Ureter (tissue), 1 donor: ENCODE measurements around the gene HJURP. TPM values are rescaled to one million over a fixed set of nuclear protein-coding genes. Genes with fewer than 3 reads are reported as not detected.
"Not testable (repeated sequence)": the region's sequence is repeated elsewhere in the genome, so short reads cannot be mapped to it uniquely, and the experiment has no call there.

ENCODE experiments used
- DNase-seq: peaks from one replicate; pipeline ENCODE4 v3.0.0-alpha.2; 2020; ENCODE audit warnings: low spot score
- total RNA-seq: library from RNA; stranded (reverse); gene quantifications from one replicate; pipeline ENCODE4 v1.2.4, GENCODE V29; 2023
- donor health status: DM: yes; HTN: yes; CAD: no.

Gene HJURP, protein sequence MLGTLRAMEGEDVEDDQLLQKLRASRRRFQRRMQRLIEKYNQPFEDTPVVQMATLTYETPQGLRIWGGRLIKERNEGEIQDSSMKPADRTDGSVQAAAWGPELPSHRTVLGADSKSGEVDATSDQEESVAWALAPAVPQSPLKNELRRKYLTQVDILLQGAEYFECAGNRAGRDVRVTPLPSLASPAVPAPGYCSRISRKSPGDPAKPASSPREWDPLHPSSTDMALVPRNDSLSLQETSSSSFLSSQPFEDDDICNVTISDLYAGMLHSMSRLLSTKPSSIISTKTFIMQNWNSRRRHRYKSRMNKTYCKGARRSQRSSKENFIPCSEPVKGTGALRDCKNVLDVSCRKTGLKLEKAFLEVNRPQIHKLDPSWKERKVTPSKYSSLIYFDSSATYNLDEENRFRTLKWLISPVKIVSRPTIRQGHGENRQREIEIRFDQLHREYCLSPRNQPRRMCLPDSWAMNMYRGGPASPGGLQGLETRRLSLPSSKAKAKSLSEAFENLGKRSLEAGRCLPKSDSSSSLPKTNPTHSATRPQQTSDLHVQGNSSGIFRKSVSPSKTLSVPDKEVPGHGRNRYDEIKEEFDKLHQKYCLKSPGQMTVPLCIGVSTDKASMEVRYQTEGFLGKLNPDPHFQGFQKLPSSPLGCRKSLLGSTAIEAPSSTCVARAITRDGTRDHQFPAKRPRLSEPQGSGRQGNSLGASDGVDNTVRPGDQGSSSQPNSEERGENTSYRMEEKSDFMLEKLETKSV
- 0.31 TPM for total RNA-seq

DNA sequence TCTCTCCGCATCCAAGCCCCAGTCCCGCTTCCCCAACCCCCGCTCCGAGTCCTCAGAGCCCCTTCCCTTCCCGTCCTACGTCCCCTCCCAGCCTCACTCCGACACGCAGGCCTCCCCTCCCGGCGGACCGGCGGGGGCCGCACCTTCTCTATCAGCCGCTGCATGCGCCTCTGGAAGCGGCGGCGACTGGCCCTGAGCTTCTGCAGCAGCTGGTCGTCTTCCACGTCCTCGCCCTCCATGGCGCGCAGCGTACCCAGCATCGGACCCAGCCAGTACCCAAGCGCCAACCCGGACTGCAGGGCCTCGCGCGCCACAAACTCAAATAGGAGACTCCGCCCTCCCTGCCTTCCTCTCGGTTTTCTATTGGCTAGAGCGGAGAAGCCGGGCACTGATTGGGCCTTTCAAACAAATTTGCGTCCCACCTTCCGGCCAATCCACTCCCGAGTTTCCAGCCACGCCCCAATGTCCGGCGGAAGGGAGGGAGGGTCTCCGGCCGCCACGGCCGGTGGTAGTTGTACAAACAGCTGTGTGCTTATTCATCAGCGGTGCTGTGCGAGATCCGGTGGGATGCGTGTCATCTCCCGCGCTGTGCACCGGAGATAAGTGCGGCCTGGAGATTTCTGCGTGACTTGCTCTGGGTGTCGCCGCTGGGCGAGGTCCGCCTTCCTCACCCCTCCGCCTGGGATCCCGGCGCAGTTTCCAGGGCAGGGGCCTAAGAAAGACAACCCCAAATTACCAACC, at the start of gene HJURP:
HJURP (minus strand) TSS at position 295 of the 741 bp plus-strand sequence; CDS start at position 260, 35 bp downstream.
- DNase-seq: peak; percentile 95

GRCh38 chr2:233901884-233902283, 47.5 kb upstream of the HJURP start:
- DNase-seq: no peak

DNA sequence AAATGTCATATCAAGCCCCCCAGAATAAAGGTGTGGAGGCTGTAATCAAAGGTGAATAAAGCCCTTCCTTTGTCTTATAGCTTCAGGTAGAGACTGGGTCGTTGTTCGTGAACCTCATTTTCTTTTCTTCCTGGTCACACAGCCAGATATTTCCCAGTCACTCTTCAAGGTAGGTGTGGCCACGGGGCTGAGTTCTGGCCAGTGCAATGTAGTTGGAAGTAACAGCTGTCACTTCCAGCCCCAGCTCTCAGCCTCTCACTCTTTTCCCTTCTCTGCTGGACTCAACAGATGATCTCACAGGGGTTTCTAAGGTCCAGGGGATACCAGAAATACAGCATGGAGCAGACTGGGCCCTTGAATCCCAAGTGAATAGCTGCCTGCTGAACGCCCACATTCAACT, 47.0 kb upstream of the HJURP start:
- no peak for DNase-seq

DNA sequence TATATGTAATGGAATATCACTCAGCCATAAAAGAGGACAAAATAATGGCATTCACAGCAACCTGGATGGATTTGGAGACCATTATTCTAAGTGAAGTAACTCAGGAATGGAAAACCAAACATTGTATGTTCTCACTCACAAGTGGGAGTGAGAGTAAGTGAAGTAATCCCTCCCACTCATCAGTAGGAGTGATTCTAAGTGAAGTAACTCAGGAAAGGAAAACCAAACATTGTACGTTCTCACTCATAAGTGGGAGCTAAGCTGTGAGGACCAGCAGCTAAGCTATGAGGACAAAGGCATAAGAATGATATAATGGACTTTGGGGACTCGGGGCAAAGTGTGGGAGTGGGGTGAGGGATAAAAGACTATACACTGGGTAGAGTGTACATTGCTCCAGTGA, 41.9 kb upstream of the HJURP start:
- DNase-seq: not testable (repeated sequence)

- DNase-seq: no peak
These were observed 38.5 kb upstream of the HJURP start for GRCh38 chr2:233892793-233893192.

- DNase-seq: no peak
These were observed 28.0 kb upstream of the HJURP start for GRCh38 chr2:233882353-233882752.

DNA sequence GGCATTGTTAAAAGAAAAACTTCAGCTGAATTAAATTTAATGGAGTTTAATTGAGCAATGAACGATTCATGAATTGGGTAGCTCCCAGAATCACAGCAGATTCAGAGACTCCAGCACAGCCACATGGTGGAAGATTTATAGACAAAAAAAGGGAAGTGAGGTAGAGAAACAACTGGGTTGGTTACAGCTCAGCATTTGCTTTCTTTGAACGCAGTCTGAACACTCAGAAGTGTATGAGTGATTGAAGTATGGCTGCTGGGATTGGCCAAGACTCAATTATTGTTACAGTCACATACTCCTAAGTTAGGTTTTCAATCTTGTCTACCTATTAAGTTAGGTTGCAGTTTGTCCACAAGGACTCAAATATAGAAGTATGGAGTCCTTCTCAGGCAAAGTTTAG, 17.8 kb upstream of the HJURP start:
- DNase-seq: not testable (repeated sequence)

DNA sequence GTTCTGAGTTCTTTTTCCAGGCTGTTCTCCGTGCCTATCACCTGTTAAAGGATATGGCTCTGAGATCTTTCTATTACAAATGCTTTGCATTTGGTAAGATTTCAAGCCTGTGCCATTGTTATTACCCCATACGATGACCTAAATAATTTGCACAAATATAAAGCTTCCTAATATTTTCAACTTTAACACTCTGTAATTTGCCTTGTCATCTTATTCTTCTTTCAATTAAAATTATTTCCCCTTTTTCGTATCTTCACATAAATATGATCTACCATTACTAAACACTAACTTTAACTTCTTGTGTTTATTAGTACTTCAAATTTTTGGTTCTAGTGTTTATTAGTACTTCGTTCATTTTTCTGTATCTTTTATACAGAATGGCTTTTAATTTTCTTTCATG, 17.1 kb upstream of the HJURP start:
- no peak for DNase-seq

DNA sequence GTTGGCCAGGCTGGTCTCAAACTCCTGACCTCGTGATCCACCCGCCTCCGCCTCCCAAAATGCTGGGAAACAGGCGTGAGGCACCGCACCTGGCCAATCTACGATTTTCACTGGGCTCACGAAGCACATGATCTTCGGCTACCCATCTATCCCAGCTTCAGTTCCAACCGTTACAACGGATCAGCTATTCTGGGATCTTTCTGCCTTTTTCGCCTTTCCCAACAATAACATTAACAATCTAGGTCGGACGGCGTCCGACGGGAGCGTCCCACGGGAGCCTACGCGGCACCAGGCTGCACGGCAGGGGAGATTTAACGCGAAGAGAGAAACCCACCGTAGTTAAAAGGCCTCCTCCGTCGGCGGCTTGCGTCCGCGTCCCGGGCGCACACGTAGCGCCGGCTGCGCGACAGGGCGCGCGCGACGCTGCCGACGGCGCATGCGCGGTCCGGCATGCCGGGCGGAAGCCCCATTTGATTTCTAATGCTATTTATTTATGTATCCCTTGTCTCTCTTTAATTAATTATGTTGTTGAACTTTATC, 13.7 kb upstream of the HJURP start, which contains the start of gene MSL3B:
MSL3B (minus strand) TSS at position 394 of the 540 bp plus-strand sequence.
- no peak for DNase-seq

GRCh38 chr2:233866479-233866878, 12.1 kb upstream of the HJURP start:
- no peak for DNase-seq

GRCh38 chr2:233865838-233866237, 11.5 kb upstream of the HJURP start:
- DNase-seq: no peak

DNA sequence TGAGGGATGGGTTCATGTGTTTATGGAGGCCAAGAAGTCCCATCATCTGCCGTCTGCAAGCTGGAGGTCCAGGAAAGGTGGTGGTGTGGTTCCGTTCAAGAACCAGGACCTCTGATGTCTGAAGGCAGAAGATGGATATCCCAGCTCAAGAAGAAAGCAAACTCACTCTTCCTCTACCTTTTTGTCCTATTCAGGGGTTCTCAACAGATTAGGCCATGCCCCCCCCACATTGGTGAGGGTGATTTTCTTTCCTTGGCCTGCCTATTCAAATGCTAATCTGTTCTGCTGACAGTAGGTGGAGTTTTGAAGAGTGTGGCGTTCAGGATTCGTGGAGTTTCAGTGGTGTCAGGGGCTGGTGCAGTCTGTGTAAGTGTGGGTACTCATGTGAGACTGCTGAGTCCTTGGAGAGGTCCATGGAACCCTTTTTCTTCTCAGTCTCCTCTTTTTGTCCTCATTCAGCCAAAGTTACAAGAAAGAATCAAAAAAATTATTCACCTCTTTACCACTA, 8.0 kb upstream of the HJURP start:
- no peak for DNase-seq

DNA sequence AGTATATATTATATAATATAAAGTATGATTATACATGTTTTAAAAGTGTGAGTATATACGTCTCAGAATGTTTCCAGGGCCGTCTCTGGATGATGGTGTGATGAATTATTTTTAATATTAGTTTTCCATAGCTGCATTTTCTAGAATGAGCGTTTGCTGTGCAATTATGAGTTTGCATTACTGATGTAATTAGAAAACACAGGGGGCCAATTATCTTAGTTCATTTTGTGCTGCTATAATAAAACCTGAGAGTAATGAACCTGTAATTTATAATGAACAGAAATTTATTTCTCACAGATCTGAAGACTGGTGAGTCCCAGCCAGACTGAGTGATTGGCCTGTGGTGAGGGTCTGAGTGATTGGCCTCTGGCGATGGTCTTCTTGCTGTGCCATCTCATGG, 4.0 kb upstream of the HJURP start:
- no peak for DNase-seq

- no peak for DNase-seq
These were observed 3.3 kb upstream of the HJURP start for GRCh38 chr2:233857511-233858141.

DNA sequence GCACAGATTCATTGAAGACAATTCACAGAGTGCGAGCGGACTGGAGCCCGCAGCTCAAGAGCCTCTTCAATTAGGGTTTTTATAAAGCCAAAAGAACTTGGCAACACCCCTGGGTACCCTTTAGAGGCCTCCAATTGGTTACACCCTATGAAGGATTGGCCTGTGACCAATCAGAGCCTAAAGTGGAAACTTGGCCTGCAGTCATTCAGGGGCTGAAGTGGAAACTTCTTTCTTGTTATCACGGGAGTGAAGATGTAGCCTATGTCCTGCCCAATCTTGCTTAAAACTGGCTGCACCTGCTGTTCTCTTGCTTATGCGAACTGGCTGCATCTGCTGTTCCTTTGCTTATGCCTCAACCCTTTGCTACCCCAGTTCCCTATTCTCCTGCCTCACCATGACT, 1.8 kb upstream of the HJURP start:
- no peak for DNase-seq

- DNase-seq: no peak
These were observed 1.0 kb upstream of the HJURP start for GRCh38 chr2:233855345-233855744.

DNA sequence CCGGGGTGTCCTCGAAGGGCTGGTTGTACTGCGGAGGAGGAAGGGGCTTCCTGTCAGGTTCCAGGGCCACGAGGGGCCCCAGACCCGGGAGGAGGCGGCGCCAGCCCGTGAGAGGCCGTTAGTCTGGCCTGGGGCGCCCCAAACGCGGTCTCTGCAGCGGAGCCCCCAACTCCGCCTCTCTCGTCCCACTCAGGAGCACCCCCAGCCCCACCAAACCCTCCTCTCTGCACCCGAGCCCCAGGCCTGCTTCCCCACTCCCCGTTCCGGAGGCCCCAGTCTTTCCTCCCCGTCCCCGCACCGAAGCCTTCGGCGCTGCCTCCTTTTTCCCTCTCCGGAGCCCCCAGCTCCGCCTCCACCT, 473 bp downstream of the HJURP start:
- DNase-seq: no peak

- DNase-seq: no peak
These were observed 982 bp downstream of the HJURP start for GRCh38 chr2:233853353-233853752.

GRCh38 chr2:233852056-233852455, 2.3 kb downstream of the HJURP start:
- DNase-seq: no peak

DNA sequence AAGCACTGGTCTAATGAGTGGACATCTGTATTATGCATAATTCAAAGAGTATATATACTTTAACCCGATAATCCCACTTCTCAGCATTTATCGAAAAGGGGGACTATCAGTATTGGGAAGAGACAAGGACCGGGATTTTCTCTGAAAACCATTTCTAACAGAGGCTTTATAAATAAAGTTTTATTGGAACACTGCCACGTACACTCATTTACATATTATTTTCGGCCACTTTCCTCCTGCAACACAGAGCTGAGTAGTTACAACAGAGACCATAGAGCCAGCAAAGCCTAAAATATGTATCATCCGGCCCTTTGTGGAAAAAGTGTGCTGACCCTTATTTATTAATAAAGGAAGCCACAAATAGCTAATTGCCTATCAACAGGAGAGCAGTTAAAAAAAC, 3.2 kb downstream of the HJURP start:
- no peak for DNase-seq

GRCh38 chr2:233850745-233851144, 3.6 kb downstream of the HJURP start:
- no peak for DNase-seq
